Caco-2 (cell line): ENCODE data around the gene CEP72. TPM values are rescaled to one million over a fixed set of nuclear protein-coding genes. Genes with fewer than 3 reads are reported as not detected.

Source experiments
- BruUV-seq: library from RNA; stranded (reverse); fragments of 400-500 nt; replicated peaks from 2 replicates; lab custom pipeline; 2021; lab: Mats Ljungman, UMichigan
- CTCF ChIA-PET: fragments of 300-600 bp; sonication (Branson Sonifier 250); formaldehyde crosslinking; loops from one replicate; lab custom pipeline; 2022; ENCODE audit warnings: antibody characterized with exemption; lab: Charles Lee
- POLR2A ChIA-PET: fragments of 300-600 bp; sonication (Branson Sonifier 250); formaldehyde crosslinking; loops from one replicate; lab custom pipeline; 2022; ENCODE audit warnings: antibody characterized with exemption; lab: Charles Lee
- DNase-seq, 2 experiments: peaks; one replicate each; pipeline versions ENCODE4 v3.0.0 to v3.0.0-alpha.2; 2020 to 2022
- H3K27me3 ChIP-seq: replicated peaks from 2 replicates; pipeline ENCODE4 v1.6.0; 2011; ENCODE audit warnings: low read length; ENCODE audit not compliant: control insufficient read depth, insufficient read depth
- H3K36me3 ChIP-seq: 2 replicates; pipeline ENCODE4 v1.5.1; 2011; ENCODE audit warnings: low read length; ENCODE audit not compliant: control insufficient read depth, insufficient read depth
- H3K4me1 ChIP-seq: fragments of 250-450 bp; sonication (Bioruptor Pico); 2 replicates; pipeline ENCODE4 v1.5.1; 2020; ENCODE audit warnings: mild to moderate bottlenecking
- H3K4me3 ChIP-seq: 2 replicates; pipeline ENCODE4 v1.5.1; 2011; ENCODE audit warnings: low read depth, mild to moderate bottlenecking, control low read depth, low read length
- H3K9me3 ChIP-seq: fragments of 250-450 bp; sonication (Bioruptor Pico); 2 replicates; pipeline ENCODE4 v1.5.1; 2020; ENCODE audit warnings: mild to moderate bottlenecking, moderate library complexity
- H3K27ac Mint-ChIP-seq: one replicate; pipeline ENCODE4 v1.8.0; 2022; ENCODE audit warnings: mixed read lengths; ENCODE audit not compliant: unreplicated experiment
- H3K27me3 Mint-ChIP-seq: one replicate; pipeline ENCODE4 v1.8.0; 2022; ENCODE audit warnings: mixed read lengths; ENCODE audit not compliant: insufficient read depth, unreplicated experiment
- H3K36me3 Mint-ChIP-seq: one replicate; pipeline ENCODE4 v1.8.0; 2022; ENCODE audit warnings: mild to moderate bottlenecking, mixed read lengths; ENCODE audit not compliant: insufficient read depth, unreplicated experiment
- H3K4me1 Mint-ChIP-seq: one replicate; pipeline ENCODE4 v1.8.0; 2022; ENCODE audit warnings: low read depth, mixed read lengths; ENCODE audit not compliant: unreplicated experiment
- H3K4me3 Mint-ChIP-seq: one replicate; pipeline ENCODE4 v1.8.0; 2022; ENCODE audit warnings: mild to moderate bottlenecking, moderate library complexity, mixed read lengths; ENCODE audit not compliant: unreplicated experiment
- H3K9me3 Mint-ChIP-seq: one replicate; pipeline ENCODE4 v1.8.0; 2022; ENCODE audit warnings: mixed read lengths; ENCODE audit not compliant: unreplicated experiment
- CTCF ChIP-seq, 2 experiments: fragments of 200-600 bp in 1 of 2; IDR thresholded peaks; 1 replicate in 1 of 2; 2 replicates in 1 of 2; pipeline versions ENCODE4 v1.5.1 to v1.8.0; 2011 to 2022; ENCODE audit warnings: antibody characterized with exemption in 1 of 2, control low read depth in 1 of 2, inconsistent platforms in 1 of 2, low read depth in 1 of 2, low read length in 1 of 2, mild to moderate bottlenecking in 1 of 2, moderate library complexity in 1 of 2; ENCODE audit not compliant: insufficient read depth in 1 of 2, severe bottlenecking in 1 of 2, unreplicated experiment in 1 of 2
- intact Hi-C: fragments of 100-400 bp; cut with micrococcal nuclease; formaldehyde crosslinking; loops from one replicate; pipeline ENCODE4 v1.10.0; 2022; ENCODE audit not compliant: unreplicated experiment
- total RNA-seq: library from RNA; stranded (reverse); gene quantifications from 2 replicates; pipeline ENCODE4 v1.2.3, GENCODE V29; 2022

CEP72 gene
- total RNA-seq, 1 experiment from 2014 or later, result 36.6 TPM

- no peak for TF ChIP-seq CTCF (IDR thresholded peaks at IDR 0.05; ENCODE audit: insufficient read depth in 1 of 2, low read depth in 1 of 2, low read length in 1 of 2, severe bottlenecking in 1 of 2, unreplicated experiment in 1 of 2)
- DNase-seq, result no peak
- intact Hi-C loops, result no loop called here
- peaks cover 51% of the 10 kb centered on the region for H3K36me3 Mint-ChIP-seq
- H3K4me3 ChIP-seq, result no peak overlapping the region
- no peaks in the 10 kb centered on the region for H3K27me3 ChIP-seq
- no peaks in the 10 kb centered on the region for H3K9me3 Mint-ChIP-seq
- H3K27me3 Mint-ChIP-seq, result no peaks in the 10 kb centered on the region
- no peak overlapping the region for H3K4me3 Mint-ChIP-seq
- H3K9me3 ChIP-seq, result no peaks in the 10 kb centered on the region
- no peaks in the 10 kb centered on the region for H3K4me1 ChIP-seq
- CTCF ChIA-PET, result interaction anchor here (0.6 kb wide), 1 partner anchor 21 kb away, joined by 4 read pairs; no protein-coding TSS in a partner anchor
- POLR2A ChIA-PET, result no interaction called here
- H3K4me1 Mint-ChIP-seq, result no peaks in the 10 kb centered on the region
- BruUV-seq, result no TSS peak
- peaks cover 3% of the 10 kb centered on the region for H3K36me3 ChIP-seq
- H3K27ac Mint-ChIP-seq, result no peak overlapping the region
Measured at GRCh38 chr5:637581-638450, 25.7 kb downstream of the CEP72 start.

- no TSS peak for BruUV-seq
- H3K9me3 Mint-ChIP-seq, result no peaks in the 10 kb centered on the region
- Histone ChIP-seq H3K36me3 (peaks cover 2% of the 10 kb centered on the region), H3K27me3 (no peaks in the 10 kb centered on the region), H3K4me3 (no peak overlapping the region), H3K9me3 (no peaks in the 10 kb centered on the region), H3K4me1 (no peaks in the 10 kb centered on the region)
- no peaks in the 10 kb centered on the region for H3K27me3 Mint-ChIP-seq
- H3K4me3 Mint-ChIP-seq, result no peak overlapping the region
- H3K36me3 Mint-ChIP-seq, result peaks cover 57% of the 10 kb centered on the region
- ChIA-PET POLR2A (no interaction called here), CTCF (no interaction called here)
- DNase-seq, result no peak
- H3K4me1 Mint-ChIP-seq, result no peaks in the 10 kb centered on the region
- no peak for TF ChIP-seq CTCF (IDR thresholded peaks at IDR 0.05; ENCODE audit: insufficient read depth in 1 of 2, low read depth in 1 of 2, low read length in 1 of 2, severe bottlenecking in 1 of 2, unreplicated experiment in 1 of 2)
- intact Hi-C loops, result no loop called here
- no peak overlapping the region for H3K27ac Mint-ChIP-seq
Measured at GRCh38 chr5:638501-639252, 26.5 kb downstream of the CEP72 start.

GRCh38 chr5:639253-639530, 27.1 kb downstream of the CEP72 start:
- H3K36me3 Mint-ChIP-seq, result peaks cover 57% of the 10 kb centered on the region
- intact Hi-C loops, result no loop called here
- CTCF ChIA-PET, result no interaction called here

More at GRCh38 chr5:639253-639530, 27.1 kb downstream of the CEP72 start:
- BruUV-seq, result no TSS peak
- no peak for DNase-seq
- Histone ChIP-seq H3K4me3 (no peak overlapping the region), H3K27me3 (no peaks in the 10 kb centered on the region), H3K36me3 (peaks cover 2% of the 10 kb centered on the region), H3K9me3 (no peaks in the 10 kb centered on the region), H3K4me1 (no peaks in the 10 kb centered on the region)
- H3K9me3 Mint-ChIP-seq, result no peaks in the 10 kb centered on the region
- POLR2A ChIA-PET, result no interaction called here
- H3K4me1 Mint-ChIP-seq, result no peaks in the 10 kb centered on the region
- TF ChIP-seq CTCF (IDR thresholded peaks at IDR 0.05; ENCODE audit: insufficient read depth in 1 of 2, low read depth in 1 of 2, low read length in 1 of 2, severe bottlenecking in 1 of 2, unreplicated experiment in 1 of 2), result no peak
- no peaks in the 10 kb centered on the region for H3K27me3 Mint-ChIP-seq
- H3K4me3 Mint-ChIP-seq, result no peak overlapping the region
- H3K27ac Mint-ChIP-seq, result no peak overlapping the region
